GM20000 (cell line): ENCODE results near the gene ING5.
"Not testable (repeated sequence)": the region's sequence is repeated elsewhere in the genome, so short reads cannot be mapped to it uniquely, and the experiment has no call there.

Experiments
- DNase-seq: peaks from one replicate; pipeline ENCODE4 v3.0.0; 2012; ENCODE audit warnings: low spot score
- CTCF ChIP-seq: IDR thresholded peaks from 2 replicates; pipeline ENCODE4 v1.5.1; 2012; ENCODE audit warnings: mild to moderate bottlenecking, control low read depth; ENCODE audit errors: extremely low read depth, missing control alignments

Gene ING5

GRCh38 chr2:241657786-241658254 is 44.0 kb upstream of the ING5 start:
- no peak for TF ChIP-seq CTCF
- no peak for DNase-seq

- no peak for DNase-seq
- TF ChIP-seq CTCF = no peak
Measured at GRCh38 chr2:241658296-241658695, 43.5 kb upstream of the ING5 start.

- no peak for DNase-seq
- peak; percentile 4 for TF ChIP-seq CTCF
Measured at GRCh38 chr2:241659150-241659739, 42.6 kb upstream of the ING5 start.

- no peak for DNase-seq
- no peak for TF ChIP-seq CTCF
Measured at GRCh38 chr2:241660593-241661213, 41.1 kb upstream of the ING5 start.

- not testable (repeated sequence) for DNase-seq
Measured at GRCh38 chr2:241662731-241663130, 39.1 kb upstream of the ING5 start.

- TF ChIP-seq CTCF = no peak
- no peak for DNase-seq
Measured at GRCh38 chr2:241665731-241666440, 36.0 kb upstream of the ING5 start.

GRCh38 chr2:241666627-241667400 is 35.0 kb upstream of the ING5 start:
- DNase-seq = no peak
- TF ChIP-seq CTCF = no peak
